Endothelial cell of umbilical vein (primary cell): ENCODE results near the gene FLT3. TPM values are rescaled to one million over a fixed set of nuclear protein-coding genes. Genes with fewer than 3 reads are reported as not detected.

Source experiments
- BruUV-seq: library from RNA; stranded (reverse); fragments of 400-500 nt; replicated peaks from 2 replicates; lab custom pipeline; 2021; lab: Mats Ljungman, UMichigan
- CTCF ChIA-PET: fragments of 300-600, 350-600 bp; sonication (Branson Sonifier 250); formaldehyde crosslinking; loops from one replicate; lab custom pipeline; 2021; ENCODE audit warnings: antibody characterized with exemption, inconsistent platforms; lab: Charles Lee
- POLR2A ChIA-PET: fragments of 300-600, 350-600 bp; sonication (Branson Sonifier 250); formaldehyde crosslinking; loops from one replicate; lab custom pipeline; 2021; ENCODE audit warnings: antibody characterized with exemption, inconsistent platforms; lab: Charles Lee
- DNase-seq: peaks from one replicate; pipeline ENCODE4 v3.0.0-alpha.2; 2011; ENCODE audit warnings: low read depth, low spot score
- FAIRE-seq: peaks from 2 replicates; lab custom pipeline; 2011; peaks lifted over from hg19 to GRCh38; lab: Jason Lieb, UNC
- H2AFZ ChIP-seq: 2 replicates; pipeline ENCODE4 v1.6.0; 2012; ENCODE audit warnings: low read depth, low read length, control low read depth, inconsistent platforms
- H3K27ac ChIP-seq: 2 replicates; pipeline ENCODE4 v1.5.1; 2011; ENCODE audit warnings: low read depth, mild to moderate bottlenecking, control low read depth, low read length, moderate library complexity; ENCODE audit not compliant: insufficient read depth
- H3K27me3 ChIP-seq, 2 experiments: 2 replicates each; pipeline versions ENCODE4 v1.6.0 to v1.6.1; 2011; ENCODE audit warnings: low read length in 2 of 2, mixed read lengths in 1 of 2; ENCODE audit not compliant: control insufficient read depth in 2 of 2, insufficient read depth in 2 of 2
- H3K36me3 ChIP-seq, 2 experiments: 2 replicates in 1 of 2; 3 replicates in 1 of 2; pipeline ENCODE4 v1.5.1; 2011; ENCODE audit warnings: low read length in 2 of 2, mild to moderate bottlenecking in 1 of 2, moderate library complexity in 1 of 2; ENCODE audit not compliant: control insufficient read depth in 2 of 2, insufficient read depth in 2 of 2; ENCODE audit errors: extremely low read depth in 1 of 2
- H3K4me1 ChIP-seq: 3 replicates; pipeline ENCODE4 v1.5.1; 2011; ENCODE audit warnings: mild to moderate bottlenecking, low read length; ENCODE audit not compliant: control insufficient read depth, insufficient read depth; ENCODE audit errors: extremely low read depth
- H3K4me2 ChIP-seq: 2 replicates; pipeline ENCODE4 v1.6.1; 2011; ENCODE audit warnings: low read length, control low read depth, mixed read lengths; ENCODE audit not compliant: insufficient read depth
- H3K4me3 ChIP-seq, 3 experiments: fragments of 200-600 bp in 1 of 3; sonication (generic), shearing (Covaris generic) in 1 of 3; replicated peaks in 1 of 3; 2 replicates each; pipeline ENCODE4 v1.5.1; 2011 to 2016; ENCODE audit warnings: control low read depth in 3 of 3, low read length in 3 of 3, mild to moderate bottlenecking in 2 of 3, inconsistent platforms in 1 of 3, low read depth in 1 of 3, moderate library complexity in 1 of 3; ENCODE audit not compliant: insufficient read depth in 1 of 3
- H3K79me2 ChIP-seq: 2 replicates; pipeline ENCODE4 v1.6.0; 2012; ENCODE audit warnings: low read length, inconsistent platforms; ENCODE audit not compliant: control insufficient read depth, insufficient read depth
- H3K9ac ChIP-seq: replicated peaks from 2 replicates; pipeline ENCODE3; 2011; ENCODE audit warnings: low read length, control low read depth; ENCODE audit not compliant: insufficient read depth; ENCODE audit errors: extremely low read depth
- H3K9me1 ChIP-seq: replicated peaks from 3 replicates; pipeline ENCODE4 v1.6.0; 2011; ENCODE audit warnings: mild to moderate bottlenecking, low read length; ENCODE audit not compliant: control insufficient read depth, insufficient read depth; ENCODE audit errors: extremely low read depth
- H3K9me3 ChIP-seq: replicated peaks from 2 replicates; pipeline ENCODE4 v1.5.1; 2012; ENCODE audit warnings: low read length, inconsistent platforms; ENCODE audit not compliant: control insufficient read depth, insufficient read depth
- H4K20me1 ChIP-seq: replicated peaks from 2 replicates; pipeline ENCODE3; 2011; ENCODE audit warnings: mild to moderate bottlenecking, low read length; ENCODE audit not compliant: control insufficient read depth, insufficient read depth; ENCODE audit errors: extremely low read depth
- CTCF ChIP-seq, 2 donors: IDR thresholded peaks; 1 replicate in 1 of 2; 2 replicates in 1 of 2; pipeline ENCODE4 v1.5.1; 2011; ENCODE audit warnings: low read length in 2 of 2, mild to moderate bottlenecking in 2 of 2, moderate library complexity in 2 of 2, control low read depth in 1 of 2, inconsistent platforms in 1 of 2, low read depth in 1 of 2; ENCODE audit not compliant: insufficient read depth in 1 of 2; ENCODE audit errors: extremely low read depth in 1 of 2
- EZH2 ChIP-seq: IDR thresholded peaks from 2 replicates; pipeline ENCODE4 v1.6.1; 2012; ENCODE audit warnings: borderline replicate concordance, low read depth, mild to moderate bottlenecking, moderate library complexity, low read length, inconsistent platforms; ENCODE audit not compliant: severe bottlenecking
- FOS ChIP-seq: IDR thresholded peaks from 2 replicates; pipeline ENCODE4 v1.6.1; 2011; ENCODE audit warnings: mild to moderate bottlenecking, low read length, moderate library complexity, borderline replicate concordance; ENCODE audit not compliant: insufficient read depth
- GATA2 ChIP-seq: IDR thresholded peaks from 2 replicates; pipeline ENCODE4 v1.7.0; 2011; ENCODE audit warnings: low read depth, mild to moderate bottlenecking, moderate library complexity, mixed read lengths, low read length; ENCODE audit not compliant: insufficient read length, insufficient read depth
- JUN ChIP-seq: IDR thresholded peaks from 2 replicates; pipeline ENCODE4 v1.6.1; 2011; ENCODE audit warnings: borderline replicate concordance, low read depth; ENCODE audit not compliant: insufficient read length, insufficient read depth
- MAX ChIP-seq: IDR thresholded peaks from 2 replicates; pipeline ENCODE4 v1.6.1; 2011; ENCODE audit not compliant: insufficient read depth, insufficient read length
- MYC ChIP-seq: IDR thresholded peaks from one replicate; pipeline ENCODE4 v1.6.1; 2011; ENCODE audit warnings: mild to moderate bottlenecking, low read depth, low read length
- POLR2A ChIP-seq: IDR thresholded peaks from 2 replicates; pipeline ENCODE4 v1.6.1; 2012; ENCODE audit warnings: low read depth, mild to moderate bottlenecking, control low read depth, low read length
- POLR2AphosphoS5 ChIP-seq: IDR thresholded peaks from 2 replicates; pipeline ENCODE4 v1.6.1; 2012; ENCODE audit warnings: low read depth, mild to moderate bottlenecking, control low read depth, low read length, moderate library complexity; ENCODE audit not compliant: insufficient read depth
- dilution Hi-C: fragments of 300-500 bp; cut with MboI; formaldehyde crosslinking; loops from one replicate; pipeline ENCODE4 v1.15.0; 2019; ENCODE audit warnings: low sequenced_read_pairs; ENCODE audit not compliant: extremely low pct_ligation_motif_present
- intact Hi-C: fragments of 100-400 bp; cut with micrococcal nuclease; formaldehyde crosslinking; loops from one replicate; pipeline ENCODE4 v1.10.0; 2022
- polyA plus RNA-seq, 4 experiments: library from polyadenylated mRNA; depleted of rRNA in 3 of 4; stranded (reverse) in 3 of 4; unstranded in 1 of 4; fragments of >200 nt; gene quantifications; 2 replicates each; pipeline versions ENCODE4 v1.2.1 to v1.2.3, GENCODE V29; 2011 to 2012; ENCODE audit warnings: missing spikeins in 1 of 4
- total RNA-seq: library from RNA; stranded (reverse); gene quantifications from 2 replicates; pipeline ENCODE4 v1.2.3, GENCODE V29; 2021

The FLT3 gene
- total and polyA plus RNA-seq, 2 donors (not counting 3 experiments of a cell fraction or from before 2014, with no cell fraction given): 0.03 TPM; not detected in 1

GRCh38 chr13:28012896-28013295, 87.5 kb downstream of the FLT3 start:
- Histone ChIP-seq H3K4me2 (no peak overlapping the region), H3K9me3 (no peaks in the 10 kb centered on the region), H3K4me3 (no peak overlapping the region), H3K27ac (no peak overlapping the region), H4K20me1 (no peaks in the 10 kb centered on the region), H3K27me3 (no peaks in the 10 kb centered on the region), H2AFZ (no peak overlapping the region), H3K4me1 (no peaks in the 10 kb centered on the region), H3K9ac (no peak overlapping the region), H3K9me1 (no peaks in the 10 kb centered on the region), H3K36me3 (no peaks in the 10 kb centered on the region), H3K79me2 (no peaks in the 10 kb centered on the region)
- TF ChIP-seq CTCF (IDR thresholded peaks at IDR 0.05; ENCODE audit: extremely low read depth in 1 of 2, insufficient read depth in 1 of 2, low read depth in 1 of 2, low read length in 2 of 2): no peak
- TF ChIP-seq JUN: no peak
- TF ChIP-seq MAX: no peak
- TF ChIP-seq MYC: no peak
- no peak for TF ChIP-seq FOS
- no peak for TF ChIP-seq POLR2AphosphoS5
- no peak for TF ChIP-seq POLR2A
- TF ChIP-seq GATA2: no peak
- TF ChIP-seq EZH2: no peak
- DNase-seq: no peak
- no peak for FAIRE-seq
- BruUV-seq: no TSS peak
- dilution Hi-C loops (no loop called here), intact Hi-C loops (no loop called here)
- POLR2A ChIA-PET: no interaction called here
- CTCF ChIA-PET: no interaction called here
